GM21515 (cell line): Measurements from ENCODE around the gene CAMSAP3.

ENCODE experiments used
- ATAC-seq: cut with Tn5 transposase; IDR thresholded peaks from one replicate; pipeline ENCODE4 v1.9.1; 2021; ENCODE audit not compliant: unreplicated experiment

The CAMSAP3 gene

DNA sequence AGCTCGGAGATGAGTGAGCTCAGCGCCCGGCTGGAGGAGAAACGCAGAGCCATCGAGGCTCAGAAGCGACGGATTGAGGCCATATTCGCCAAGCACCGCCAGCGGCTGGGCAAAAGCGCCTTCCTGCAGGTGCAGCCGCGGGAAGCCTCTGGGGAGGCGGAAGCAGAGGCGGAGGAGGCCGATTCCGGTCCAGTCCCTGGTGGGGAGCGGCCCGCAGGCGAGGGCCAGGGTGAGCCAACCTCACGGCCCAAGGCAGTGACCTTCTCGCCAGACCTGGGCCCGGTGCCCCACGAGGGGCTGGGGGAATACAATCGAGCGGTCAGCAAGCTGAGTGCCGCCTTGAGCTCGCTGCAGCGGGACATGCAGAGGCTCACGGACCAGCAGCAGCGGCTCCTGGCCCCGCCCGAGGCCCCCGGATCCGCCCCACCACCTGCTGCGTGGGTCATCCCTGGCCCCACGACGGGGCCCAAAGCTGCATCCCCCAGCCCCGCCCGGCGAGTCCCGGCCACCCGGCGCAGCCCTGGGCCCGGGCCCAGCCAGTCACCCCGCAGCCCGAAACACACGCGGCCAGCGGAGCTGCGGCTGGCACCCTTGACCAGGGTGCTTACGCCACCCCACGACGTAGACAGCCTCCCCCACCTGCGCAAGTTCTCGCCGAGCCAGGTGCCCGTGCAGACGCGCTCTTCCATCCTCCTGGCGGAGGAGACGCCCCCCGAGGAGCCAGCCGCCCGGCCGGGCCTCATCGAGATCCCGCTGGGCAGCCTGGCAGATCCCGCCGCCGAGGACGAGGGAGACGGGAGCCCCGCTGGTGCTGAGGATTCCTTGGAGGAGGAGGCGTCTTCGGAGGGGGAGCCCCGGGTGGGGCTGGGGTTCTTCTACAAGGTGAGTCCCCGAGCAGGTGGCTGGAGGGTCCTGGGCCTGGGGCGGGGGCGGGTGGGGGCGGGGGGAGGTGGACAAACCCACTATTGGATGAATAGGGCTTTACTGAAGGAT lies 16.9 kb downstream of the CAMSAP3 start:
- ATAC-seq = no peak

DNA sequence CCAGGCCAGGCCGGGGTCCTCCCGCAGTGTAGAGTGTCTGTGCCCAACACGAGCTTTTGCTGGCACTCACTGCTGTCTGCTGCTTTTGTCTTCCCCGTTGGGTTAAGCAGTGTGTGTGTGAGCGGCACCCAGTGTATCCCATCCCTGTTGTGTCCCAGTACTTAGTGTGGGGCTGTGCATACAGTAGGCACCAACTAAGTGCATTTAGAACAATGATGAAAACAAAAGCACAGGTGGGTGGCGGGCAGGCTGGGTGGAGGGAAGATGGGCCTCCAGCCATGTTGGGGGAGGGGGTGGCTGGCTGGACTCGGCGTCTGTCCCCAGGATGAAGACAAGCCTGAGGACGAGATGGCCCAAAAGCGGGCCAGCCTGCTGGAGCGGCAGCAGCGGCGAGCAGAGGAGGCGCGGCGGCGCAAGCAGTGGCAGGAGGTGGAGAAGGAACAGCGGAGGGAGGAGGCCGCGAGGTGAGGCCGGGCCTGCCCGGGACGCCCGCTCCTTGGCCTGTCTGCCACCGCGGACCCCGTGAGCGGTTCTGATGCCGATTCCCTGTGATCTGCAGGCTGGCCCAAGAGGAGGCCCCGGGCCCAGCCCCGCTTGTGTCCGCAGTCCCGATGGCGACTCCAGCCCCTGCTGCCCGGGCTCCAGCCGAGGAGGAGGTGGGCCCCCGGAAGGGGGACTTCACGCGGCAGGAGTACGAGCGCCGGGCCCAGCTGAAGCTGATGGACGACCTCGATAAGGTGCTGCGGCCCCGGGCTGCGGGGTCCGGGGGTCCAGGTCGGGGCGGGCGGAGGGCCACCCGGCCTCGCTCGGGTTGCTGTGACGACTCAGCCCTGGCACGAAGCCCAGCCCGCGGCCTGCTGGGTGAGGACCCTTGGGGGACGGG lies 19.4 kb downstream of the CAMSAP3 start:
- no peak for ATAC-seq

DNA sequence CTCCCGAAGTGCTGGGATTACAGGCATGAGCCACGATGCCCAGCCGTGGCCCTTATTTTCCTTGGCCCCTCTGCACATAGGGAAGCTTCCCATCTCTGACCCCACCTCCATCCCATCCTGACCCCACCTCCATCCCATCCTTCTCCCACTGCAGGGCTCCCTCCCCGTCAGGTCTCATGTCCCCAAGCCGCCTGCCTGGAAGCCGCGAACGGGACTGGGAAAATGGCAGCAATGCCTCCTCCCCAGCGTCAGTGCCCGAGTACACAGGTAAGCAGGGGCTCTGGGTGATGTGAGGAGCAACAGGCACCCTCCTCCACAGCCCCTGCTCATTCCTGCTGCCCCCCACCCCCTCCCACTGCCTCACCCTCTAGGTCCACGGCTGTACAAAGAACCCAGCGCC lies 21.5 kb downstream of the CAMSAP3 start:
- no peak for ATAC-seq

DNA sequence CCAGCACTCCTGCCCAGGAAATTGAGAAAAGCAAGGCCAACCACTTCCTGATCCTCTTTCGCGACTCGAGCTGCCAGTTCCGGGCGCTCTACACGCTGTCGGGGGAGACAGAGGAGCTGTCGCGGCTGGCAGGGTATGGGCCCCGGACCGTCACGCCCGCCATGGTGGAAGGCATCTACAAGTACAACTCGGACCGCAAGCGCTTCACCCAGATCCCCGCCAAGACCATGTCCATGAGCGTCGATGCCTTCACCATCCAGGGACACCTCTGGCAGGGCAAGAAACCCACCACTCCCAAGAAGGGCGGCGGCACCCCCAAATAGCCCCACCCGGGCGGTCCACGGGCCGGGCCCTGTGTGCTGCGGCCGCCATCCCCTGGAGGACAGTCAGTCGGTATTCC lies 22.1 kb downstream of the CAMSAP3 start:
- ATAC-seq = no peak

DNA sequence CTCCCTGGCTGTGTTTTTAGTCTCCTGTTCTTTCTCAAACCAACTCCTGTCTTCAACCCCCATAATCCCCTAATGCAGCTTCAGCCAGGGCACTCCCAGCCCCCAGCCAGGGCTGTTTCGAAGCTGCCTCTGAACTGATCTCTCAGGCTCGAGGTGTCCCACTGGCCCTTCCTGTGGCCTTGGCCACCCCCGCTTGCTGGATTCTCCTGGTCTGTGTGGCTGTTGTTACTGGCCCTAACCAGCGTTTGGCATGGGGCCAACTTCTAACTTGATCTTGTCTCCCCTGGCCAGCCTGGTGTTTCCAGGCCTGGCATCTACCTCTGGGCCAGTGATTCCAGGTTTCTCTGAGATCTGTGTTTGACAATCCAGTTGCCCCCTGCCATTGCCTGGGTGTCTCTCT lies 22.7 kb downstream of the CAMSAP3 start:
- ATAC-seq = no peak

DNA sequence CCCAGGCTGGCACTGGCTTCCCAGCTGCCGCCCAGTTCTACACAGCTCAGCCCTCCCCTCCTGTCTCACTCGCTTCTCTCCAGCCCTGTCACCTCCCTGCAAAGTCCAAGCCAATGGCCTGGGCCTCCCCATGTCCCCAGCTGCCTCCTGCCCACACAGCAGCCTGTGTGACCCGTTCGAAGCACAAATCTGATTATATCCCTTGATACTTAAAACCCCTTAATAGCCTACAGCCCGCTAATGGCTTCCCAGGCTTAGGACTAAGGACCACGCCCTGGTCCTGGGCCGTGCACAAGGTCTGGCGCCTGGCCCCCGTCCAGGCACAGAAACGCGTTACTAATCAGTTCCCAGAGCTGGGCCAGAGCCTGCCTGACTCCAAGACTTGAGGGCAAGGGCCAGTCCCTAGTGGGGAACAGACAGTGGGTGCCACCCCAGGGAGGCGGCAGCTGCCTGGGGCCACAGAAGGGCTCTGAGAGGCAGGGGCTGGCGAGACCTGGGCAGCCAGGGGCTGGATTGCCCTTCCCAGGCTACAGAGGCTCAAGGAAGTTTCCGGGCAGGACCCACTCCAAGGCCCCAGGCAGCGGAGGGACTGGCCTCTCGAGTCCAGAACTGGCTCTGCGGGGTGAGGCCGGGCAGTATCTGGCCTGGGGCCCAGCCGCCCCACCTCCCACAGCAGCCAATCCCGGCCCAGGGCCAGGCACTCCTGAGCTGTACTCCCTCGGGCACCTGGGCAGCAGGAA lies 23.3 kb downstream of the CAMSAP3 start:
- ATAC-seq = no peak

DNA sequence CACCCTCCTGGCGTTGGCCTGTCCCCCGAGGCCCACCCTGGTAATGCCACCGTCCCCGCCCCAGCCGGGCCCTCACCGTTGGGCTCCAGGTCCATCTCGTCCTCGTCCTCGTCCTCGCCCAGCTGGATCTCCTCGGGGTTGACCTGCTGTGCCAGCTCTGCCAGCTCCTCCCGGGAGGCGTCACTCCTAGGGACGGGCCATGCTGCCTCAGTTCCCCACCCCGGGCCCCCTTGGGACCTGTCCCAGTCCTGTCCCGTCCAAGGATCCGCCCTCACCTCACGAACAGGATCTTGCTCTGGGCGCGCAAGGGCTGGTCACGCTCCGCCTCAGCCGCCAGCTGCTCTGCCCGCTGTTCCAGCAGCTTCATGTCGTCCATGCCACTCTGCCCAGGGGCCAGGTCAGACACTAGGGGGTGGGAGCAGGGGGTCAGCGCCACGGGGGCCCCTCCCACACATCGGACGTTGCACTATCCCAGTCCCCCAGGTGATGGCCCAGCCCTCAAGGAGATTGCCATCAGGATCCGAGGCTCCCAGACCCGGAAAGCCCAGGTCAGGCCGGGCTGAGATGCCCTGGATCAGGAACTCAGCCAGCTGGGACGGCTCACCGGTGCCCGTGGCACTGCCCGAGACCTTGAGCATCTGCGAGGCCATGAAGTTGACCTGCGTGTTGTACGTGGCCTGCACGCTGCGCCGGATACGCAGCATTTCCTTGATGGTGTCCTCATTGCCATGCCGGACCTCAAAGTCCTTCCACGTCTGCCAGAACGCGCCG lies 24.2 kb downstream of the CAMSAP3 start:
- ATAC-seq = no peak

DNA sequence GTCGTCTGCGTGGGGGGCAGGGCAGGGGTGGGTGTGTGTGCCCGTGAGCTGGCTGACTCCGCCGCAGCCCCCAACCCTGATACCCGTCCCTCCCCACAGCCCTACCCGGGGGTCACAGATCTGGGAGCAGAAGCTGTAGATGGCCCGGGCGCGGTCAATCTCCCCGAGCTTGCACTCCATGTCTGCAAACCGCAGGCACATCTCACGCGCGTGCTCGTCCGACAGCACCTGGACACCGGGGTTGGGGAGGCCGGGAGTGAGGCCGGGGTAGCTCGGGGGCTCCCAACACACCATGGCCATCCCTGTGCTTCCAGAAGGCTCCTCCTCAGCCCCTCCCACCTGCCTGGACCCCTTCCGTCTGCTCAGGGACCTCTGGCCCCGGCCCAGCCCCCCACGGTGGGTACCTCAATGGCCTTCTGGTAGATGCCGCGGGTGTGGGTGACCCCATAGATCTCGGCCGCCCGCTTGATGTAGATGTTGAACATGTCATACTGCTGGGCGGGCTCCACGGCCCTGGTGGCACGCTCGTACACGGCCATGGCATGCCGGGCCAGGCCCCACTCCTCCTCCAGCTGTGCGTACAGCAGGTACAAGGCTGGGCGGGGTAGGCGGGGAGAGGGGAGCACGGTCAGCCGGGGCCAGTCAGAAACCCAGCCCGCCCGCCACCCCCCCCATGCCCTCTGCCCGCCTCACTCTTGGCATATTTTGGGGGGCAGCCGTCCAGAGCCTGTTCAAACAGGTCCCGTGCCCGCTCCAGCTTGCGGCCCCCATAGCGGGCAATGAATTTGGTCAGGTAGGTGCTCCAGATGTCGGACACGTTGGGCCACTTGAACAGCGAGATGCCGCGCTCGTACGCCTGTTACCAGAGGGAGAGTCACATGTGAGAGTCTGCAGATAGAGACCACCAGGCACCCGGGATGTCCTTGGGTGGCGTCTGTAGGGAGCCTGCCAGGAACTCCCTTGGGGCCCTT lies 25.1 kb downstream of the CAMSAP3 start:
- ATAC-seq = no peak

DNA sequence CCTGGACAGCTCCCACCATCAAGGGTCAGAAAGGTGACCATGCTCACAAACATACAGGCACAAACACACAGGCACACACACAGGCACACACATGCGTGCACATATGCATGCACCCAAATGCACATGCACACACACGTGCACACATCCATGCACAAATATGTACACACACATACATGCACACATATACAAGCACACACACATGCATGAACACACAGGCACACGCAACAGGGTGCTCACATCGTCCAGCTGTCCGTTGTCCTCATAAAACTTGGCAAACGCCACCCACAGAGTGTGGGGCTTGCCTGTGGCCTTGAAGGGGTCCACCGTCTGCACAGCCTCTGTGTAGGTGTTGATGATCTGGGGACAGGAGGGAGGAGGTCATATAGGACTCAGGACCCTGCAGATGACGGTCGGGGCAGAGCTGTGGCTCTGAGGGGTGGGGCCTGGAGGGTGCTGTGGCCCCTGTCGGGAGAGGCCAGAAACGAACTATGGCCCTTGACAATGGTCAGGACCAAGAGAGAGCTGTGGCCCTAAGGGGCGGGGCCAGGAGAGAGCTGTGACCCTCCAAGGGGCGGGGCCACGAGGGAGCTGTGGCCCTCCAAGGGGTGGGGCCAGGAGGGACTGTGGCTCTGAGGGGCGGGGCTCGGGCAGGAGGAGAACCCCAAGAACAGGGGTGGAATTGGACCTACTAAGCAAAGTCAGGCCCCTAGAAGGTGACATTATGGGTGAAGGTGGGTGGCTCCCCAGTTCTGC lies 27.4 kb downstream of the CAMSAP3 start:
- ATAC-seq = no peak

DNA sequence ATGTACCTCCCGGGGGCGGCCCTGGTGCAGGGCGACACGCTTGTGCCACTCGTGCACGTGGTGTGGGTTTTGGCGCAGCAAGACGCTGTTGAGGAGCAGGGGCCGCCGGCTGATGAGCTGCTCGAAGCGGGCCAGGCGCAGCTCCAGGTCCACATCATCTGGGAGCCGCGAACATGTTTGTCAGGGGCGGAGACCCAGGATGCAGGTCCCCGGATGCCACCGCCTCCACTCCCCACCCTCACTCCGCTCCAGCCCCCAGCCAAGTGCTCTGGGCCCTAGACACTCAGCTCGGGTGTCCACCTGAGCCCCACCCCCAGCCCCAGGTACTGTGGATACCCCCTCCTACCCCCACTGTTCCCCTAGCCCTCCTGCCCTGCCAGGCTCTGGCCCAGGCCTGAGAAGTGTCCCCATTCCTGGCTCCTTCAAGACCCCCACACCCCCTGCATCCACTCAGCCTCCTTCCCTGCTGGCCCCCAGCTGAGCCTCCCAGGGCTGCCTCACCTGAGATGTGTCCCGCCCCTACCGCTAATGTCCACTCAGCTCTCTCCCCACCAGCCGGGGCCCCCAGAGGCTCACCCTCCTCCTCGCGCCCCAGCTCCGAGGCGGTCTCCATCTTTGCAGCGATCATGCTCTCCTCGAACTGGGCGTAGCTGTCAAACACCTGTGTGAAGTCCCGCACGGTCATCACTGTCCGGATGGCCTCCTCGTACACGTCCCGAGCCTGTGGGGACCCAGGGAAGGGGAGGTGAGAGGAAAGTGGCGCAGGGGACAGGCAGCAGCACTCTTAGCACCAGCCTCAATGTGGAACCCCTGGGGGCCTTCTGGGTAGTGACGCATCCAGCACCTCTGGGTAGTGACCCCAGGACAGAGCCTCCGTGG lies 28.3 kb downstream of the CAMSAP3 start:
- no peak for ATAC-seq

DNA sequence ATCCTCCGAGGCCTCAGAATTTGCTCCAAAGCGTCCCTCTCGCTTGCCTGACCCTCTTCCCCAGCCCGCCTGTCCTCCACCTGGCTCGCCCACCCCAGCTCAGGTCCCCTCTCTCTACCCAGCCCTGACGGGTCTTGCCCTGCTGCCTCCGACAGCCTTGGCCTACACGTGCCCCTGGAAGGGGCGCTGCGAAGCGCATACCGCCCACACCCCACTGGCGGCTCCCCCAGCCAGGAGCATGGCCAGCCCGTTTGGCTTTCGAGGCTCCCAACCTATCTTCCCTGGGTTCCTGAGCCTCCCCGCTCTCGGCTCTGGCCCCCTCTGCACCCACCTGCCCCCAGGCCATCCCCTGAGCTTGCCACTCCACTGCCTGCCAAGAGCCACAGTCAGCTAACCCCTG lies 29.1 kb downstream of the CAMSAP3 start:
- no peak for ATAC-seq

DNA sequence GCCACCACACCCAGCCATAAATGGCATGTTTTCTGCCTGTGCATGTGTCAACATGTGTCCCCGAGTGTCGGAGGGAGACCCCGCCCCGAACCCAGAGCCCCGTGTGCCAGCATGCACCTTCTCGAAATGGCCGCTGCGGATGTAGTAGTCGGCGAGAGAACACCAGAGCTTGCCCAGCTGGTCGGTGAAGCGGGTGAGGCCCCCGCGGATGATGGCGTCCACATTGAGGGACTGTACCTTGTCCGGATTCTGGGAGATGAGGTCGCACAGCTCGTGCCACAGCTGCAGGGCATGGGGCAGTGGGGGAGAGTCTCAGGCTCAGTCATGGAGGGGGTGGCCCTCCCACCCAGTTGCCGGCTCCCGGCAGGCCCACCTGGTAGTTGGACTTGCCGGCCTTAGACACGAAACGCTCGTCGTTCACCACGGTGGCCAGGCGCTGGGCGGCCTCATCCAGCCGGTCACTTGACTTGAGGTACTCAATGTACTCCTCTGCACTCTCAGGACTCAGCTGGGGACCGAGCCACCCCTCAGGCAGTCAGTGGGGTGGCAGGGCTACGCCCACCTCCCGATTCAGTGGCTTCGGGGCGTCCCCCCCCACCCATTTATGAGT lies 30.2 kb downstream of the CAMSAP3 start:
- no peak for ATAC-seq

DNA sequence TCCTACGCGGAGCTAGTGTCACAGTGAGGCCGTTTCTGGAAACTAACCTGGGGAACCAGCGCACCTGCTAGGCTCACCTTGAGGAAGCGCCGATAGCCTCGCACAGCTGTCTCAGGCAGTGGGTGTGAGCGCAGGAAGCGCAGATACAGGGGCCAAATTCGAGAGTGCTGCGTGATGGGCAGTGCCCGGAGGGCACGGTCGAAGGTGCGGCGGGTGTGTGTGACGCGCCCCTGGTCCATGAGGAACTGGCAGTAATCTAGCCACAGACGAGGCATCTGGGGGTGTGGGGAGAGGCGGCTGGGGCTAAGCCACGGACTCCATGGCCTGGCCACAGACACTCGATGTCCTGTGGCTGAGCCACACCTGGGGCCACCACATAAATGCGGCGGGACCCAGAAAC lies 31.5 kb downstream of the CAMSAP3 start:
- no peak for ATAC-seq

DNA sequence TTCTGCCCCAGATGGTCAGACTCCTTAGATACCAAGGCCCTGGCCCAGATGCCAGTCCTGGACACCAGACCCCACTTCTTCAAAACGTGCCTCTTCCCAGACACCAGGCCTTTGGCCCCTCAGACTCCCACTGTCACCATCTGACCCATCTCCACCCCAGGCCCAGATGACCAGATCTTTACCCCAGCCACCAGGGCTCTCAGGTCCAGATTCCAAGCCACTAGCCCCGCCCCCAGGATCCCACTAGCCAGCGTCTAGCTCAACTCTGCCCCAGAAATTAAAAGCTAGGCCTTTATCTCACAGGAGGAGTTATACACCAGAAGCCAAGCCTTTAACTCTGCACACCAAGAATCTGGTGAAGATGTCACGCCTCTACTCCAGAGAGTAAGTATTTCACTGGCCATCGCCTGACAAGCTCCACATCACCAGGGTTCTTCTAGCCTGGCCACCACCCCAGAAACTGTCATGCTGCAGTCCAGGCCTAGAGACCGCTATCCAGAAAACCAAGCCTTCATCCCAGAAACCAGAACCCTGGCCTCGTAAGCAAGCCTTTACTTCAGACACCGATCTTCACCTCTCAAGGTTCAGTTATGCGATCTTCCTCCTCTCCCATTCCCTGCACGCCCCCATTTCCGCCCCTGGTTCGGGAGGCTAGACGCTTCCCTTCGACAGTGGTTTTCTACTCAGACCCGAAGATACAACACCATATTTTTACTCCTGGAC lies 33.1 kb downstream of the CAMSAP3 start:
- no peak for ATAC-seq

DNA sequence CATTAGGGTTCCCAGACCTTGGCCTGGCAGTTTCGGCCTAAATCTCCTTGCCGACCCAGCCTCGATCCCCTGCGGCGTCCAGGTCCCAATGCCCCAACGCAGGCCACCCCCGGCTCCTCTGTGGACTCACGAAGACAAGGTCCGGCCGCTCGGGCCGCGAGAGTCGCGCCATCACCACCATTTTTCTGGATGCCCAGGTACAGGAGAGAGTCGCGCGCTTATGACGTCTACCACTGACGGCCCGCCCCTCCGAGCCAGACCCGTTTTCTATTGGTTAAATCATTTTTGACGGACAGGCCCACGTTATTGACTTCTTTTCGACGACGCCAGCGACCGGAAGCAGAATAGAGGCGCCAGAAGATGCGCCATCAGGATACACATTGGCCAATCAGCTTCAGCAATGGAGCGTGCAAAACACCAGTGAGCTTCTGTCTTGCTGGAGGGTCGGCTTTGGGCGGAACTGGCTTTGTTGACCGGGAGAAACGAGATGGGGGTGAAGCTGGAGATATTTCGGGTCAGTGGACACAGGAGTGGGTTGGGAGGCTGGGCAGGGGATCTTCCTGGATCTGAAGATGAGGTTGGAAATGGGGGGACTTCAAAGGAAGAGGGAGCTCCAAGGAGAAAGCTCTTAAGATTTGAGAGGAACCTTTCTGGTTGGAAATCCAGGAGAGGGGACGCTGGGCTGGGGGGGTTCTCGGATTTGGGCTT lies 33.8 kb downstream of the CAMSAP3 start, which contains the start of the genes PET100 and XAB2:
TSS of gene PET100 (plus strand) at position 447 of the 708 bp plus-strand sequence. CDS start at position 488, 41 bp downstream.
TSS of gene XAB2 (minus strand) at position 199 of the 708 bp plus-strand sequence. CDS start at position 181, 18 bp downstream.
- peak; percentile 75 for ATAC-seq

DNA sequence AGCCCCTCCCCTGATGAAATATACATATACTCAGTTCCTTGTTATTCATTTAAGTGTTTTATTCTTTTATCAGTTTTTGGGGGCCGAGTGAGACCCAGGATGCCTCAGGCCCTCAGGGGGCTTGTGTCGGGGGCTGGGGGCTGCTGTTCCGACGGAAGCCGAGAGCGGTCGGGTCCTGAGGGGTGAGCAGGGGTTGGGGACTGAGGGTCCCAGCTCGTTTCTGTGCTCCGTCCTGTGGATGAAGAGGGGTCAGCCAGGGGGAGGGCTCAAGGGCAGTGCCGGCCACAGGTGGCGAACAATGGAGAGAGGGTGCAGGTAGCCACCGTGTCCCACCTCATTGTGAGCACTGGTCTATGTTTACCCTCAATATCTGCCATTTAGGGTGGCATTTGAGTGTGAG lies 35.9 kb downstream of the CAMSAP3 start:
- ATAC-seq = no peak
